Mucosa of descending colon (tissue), 3 donors: ENCODE measurements around the gene AP5M1. TPM values are rescaled to one million over a fixed set of nuclear protein-coding genes. Genes with fewer than 3 reads are reported as not detected.
"Not testable (repeated sequence)": the region's sequence is repeated elsewhere in the genome, so short reads cannot be mapped to it uniquely, and the experiment has no call there.

Source experiments
- ATAC-seq: fragments of 200-7000 bp; cut with Tn5 transposase; one replicate; pipeline ENCODE4 v1.9.1; 2020; ENCODE audit warnings: mild to moderate bottlenecking, moderate library complexity
- DNase-seq, 3 donors: peaks; one replicate each; pipeline ENCODE4 v3.0.0-alpha.2; 2020
- H3K36me3 ChIP-seq: fragments of 200-600 bp; one replicate; pipeline ENCODE4 v1.8.0; 2021; ENCODE audit warnings: low read depth, mild to moderate bottlenecking
- H3K4me1 ChIP-seq: fragments of 200-600 bp; one replicate; pipeline ENCODE4 v1.8.0; 2021; ENCODE audit warnings: low read depth, mild to moderate bottlenecking
- H3K4me3 ChIP-seq: fragments of 200-600 bp; one replicate; pipeline ENCODE4 v1.8.0; 2021; ENCODE audit warnings: mild to moderate bottlenecking
- H3K9me3 ChIP-seq: fragments of 200-600 bp; one replicate; pipeline ENCODE4 v1.8.0; 2021; ENCODE audit warnings: mild to moderate bottlenecking
- intact Hi-C, 2 donors: fragments of 100-400 bp; cut with DNase I in 1 of 2; cut with micrococcal nuclease in 1 of 2; formaldehyde crosslinking; loops; one replicate each; pipeline versions ENCODE4 v1.11.0 to v1.11.1; 2022; cut with DNase I, micrococcal nuclease
- total RNA-seq, 3 donors: library from RNA; stranded (reverse); fragmentation: NEBNext Ultra II Directional in 2 of 3; extraction: Animal tissue kit (Norgen Biotek cat#: 25700) in 2 of 3; gene quantifications; one replicate each; pipeline versions ENCODE4 v1.2.1 to v1.2.4, GENCODE V29; 2021 to 2023
- TF ChIP-seq, protein P1 (sequence below): fragments of 200-600 bp; IDR thresholded peaks from one replicate; pipeline ENCODE4 v1.8.0; 2022; ENCODE audit warnings: antibody characterized with exemption, mild to moderate bottlenecking
- donor health status: DM: no; HTN: no; CAD: no; lungs with moderate emphysema.
- donor health status: DM: no; HTN: no; CAD: no.
- donor health status: DM: no; HTN: yes; CAD: no.

The AP5M1 gene
- total RNA-seq, 3 donors from 2014 or later = 64.3 to 100 (median 81.6) TPM

DNA sequence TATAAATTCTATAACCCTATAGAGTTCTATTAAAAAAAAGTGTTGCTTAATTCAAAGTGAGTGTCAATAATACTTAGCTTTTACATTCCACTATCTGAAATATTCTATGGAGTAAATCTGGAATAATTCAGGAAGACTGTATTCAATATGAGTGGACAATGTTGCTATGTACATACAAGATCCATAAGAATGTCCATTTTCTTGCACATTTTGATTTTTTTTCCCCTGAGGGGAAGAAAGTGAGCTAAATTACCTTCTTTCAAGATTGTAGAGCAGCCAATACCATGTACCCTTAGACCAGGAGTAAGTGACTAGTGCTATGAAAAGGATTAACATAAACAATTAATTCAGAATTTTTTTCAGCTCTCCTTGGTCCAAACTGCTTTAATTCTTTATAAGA, 25.5 kb upstream of the AP5M1 start:
- ATAC-seq (no peak), DNase-seq (no peak)
- H3K4me3 ChIP-seq = no peak overlapping the region
- intact Hi-C loops = no loop called here
- no peaks in the 10 kb centered on the region for H3K4me1 ChIP-seq
- no peaks in the 10 kb centered on the region for H3K9me3 ChIP-seq
- no peaks in the 10 kb centered on the region for H3K36me3 ChIP-seq
- TF ChIP-seq, protein P1, sequence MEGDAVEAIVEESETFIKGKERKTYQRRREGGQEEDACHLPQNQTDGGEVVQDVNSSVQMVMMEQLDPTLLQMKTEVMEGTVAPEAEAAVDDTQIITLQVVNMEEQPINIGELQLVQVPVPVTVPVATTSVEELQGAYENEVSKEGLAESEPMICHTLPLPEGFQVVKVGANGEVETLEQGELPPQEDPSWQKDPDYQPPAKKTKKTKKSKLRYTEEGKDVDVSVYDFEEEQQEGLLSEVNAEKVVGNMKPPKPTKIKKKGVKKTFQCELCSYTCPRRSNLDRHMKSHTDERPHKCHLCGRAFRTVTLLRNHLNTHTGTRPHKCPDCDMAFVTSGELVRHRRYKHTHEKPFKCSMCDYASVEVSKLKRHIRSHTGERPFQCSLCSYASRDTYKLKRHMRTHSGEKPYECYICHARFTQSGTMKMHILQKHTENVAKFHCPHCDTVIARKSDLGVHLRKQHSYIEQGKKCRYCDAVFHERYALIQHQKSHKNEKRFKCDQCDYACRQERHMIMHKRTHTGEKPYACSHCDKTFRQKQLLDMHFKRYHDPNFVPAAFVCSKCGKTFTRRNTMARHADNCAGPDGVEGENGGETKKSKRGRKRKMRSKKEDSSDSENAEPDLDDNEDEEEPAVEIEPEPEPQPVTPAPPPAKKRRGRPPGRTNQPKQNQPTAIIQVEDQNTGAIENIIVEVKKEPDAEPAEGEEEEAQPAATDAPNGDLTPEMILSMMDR = no peak

DNA sequence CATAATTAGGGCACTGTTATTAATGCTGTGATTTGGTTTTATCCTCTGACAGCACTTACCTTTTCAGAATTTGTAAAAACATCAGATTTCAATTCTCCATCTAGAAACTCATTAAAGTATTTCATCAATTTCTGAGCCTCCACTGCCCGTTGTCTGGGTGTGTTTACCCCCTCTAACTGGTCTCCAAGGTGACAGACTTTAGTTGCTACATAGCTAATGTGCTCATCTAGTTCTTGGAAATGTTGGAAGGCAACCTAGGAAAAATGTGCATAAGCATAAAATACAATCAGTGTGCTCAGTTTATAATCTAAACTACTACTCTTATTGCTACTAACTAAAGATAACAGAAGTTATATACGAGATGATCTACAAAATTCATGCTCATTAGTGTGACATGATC, 24.7 kb upstream of the AP5M1 start:
- no peak for DNase-seq
- Histone ChIP-seq H3K9me3 (no peaks in the 10 kb centered on the region), H3K36me3 (no peaks in the 10 kb centered on the region), H3K4me1 (no peaks in the 10 kb centered on the region), H3K4me3 (no peak overlapping the region)
- intact Hi-C loops = no loop called here
- ATAC-seq = no peak
- TF ChIP-seq, protein P1 = no peak

DNA sequence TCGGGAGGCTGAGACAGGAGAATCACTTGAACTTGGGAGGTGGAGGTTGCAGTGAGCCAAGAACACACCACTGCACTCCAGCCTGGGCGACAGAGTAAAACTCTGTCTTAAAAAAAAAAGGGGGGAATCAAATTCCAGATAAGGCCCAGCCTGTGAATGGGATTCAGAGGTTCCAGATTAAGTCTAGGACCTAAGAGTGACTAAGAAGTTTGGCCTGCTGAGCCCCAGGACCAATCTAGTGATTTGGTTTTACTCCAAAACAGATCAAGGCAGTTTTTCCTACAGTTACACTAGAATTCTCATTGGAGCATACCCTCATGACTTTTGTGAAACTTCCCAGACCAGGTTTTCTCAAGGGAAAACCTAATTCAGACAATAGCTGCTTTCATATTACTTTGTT, 22.8 kb upstream of the AP5M1 start:
- TF ChIP-seq, protein P1 = no peak
- Histone ChIP-seq H3K9me3 (no peaks in the 10 kb centered on the region), H3K4me1 (no peaks in the 10 kb centered on the region), H3K36me3 (no peaks in the 10 kb centered on the region), H3K4me3 (no peak overlapping the region)
- ATAC-seq (no peak), DNase-seq (no peak)
- intact Hi-C loops = no loop called here

DNA sequence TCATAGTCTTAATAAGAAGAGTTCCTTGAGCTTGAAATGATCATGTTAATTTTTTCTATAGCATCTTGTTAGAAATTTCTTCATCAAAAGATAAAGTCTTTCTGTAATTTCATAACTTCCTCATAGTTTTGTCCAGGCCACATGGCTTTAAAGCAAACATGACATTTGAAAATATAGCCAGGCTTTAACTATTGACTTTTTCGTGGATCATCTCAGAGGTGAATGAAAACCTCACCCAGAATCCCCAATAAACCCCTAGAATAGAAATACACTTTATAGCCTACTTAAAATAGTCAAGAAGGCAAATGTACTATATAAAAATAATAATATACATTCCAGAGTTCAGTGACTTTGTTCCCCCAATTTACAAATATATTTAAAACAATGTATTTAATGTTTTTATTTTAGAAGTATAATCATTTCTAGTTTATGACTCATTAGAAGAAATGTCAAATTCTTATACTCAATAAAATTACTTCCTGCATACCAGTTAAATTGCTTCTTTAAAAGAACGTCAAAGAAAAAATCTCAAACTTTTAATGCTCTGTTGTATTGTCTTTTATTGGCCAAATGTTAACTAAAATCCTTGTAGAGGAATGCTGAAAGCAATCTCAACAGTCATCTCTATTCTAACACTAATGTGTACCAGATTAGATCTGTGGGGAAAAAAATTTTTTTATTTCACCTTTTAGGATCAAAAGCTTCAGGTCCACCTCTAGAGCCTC, 21.7 kb upstream of the AP5M1 start:
- Histone ChIP-seq H3K36me3 (no peaks in the 10 kb centered on the region), H3K9me3 (no peaks in the 10 kb centered on the region), H3K4me1 (no peaks in the 10 kb centered on the region), H3K4me3 (no peak overlapping the region)
- intact Hi-C loops = no loop called here
- TF ChIP-seq, protein P1 = no peak
- no peak for ATAC-seq
- DNase-seq = no peak

DNA sequence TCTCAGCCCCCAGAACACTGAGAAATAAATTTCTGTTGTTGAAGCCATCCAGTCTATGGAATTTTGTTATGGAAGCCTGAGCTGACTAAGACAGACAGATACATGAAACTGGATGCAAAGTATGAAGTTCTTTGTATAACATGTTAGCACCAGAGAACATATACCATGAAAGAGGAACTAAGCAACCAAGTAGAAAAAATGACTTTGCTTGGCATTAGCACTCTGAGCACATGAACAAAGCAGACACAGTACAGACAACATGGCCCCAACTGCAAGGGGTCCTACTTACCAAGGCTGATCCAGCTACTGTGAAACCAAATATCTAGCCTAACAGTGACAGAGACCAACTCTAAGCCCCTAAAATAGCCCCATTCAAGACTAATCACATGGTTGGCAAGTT, 13.9 kb upstream of the AP5M1 start:
- DNase-seq (no peak), ATAC-seq (no peak)
- Histone ChIP-seq H3K36me3 (no peaks in the 10 kb centered on the region), H3K9me3 (no peaks in the 10 kb centered on the region), H3K4me1 (no peaks in the 10 kb centered on the region), H3K4me3 (no peak overlapping the region)
- TF ChIP-seq, protein P1 = no peak
- intact Hi-C loops = no loop called here

DNA sequence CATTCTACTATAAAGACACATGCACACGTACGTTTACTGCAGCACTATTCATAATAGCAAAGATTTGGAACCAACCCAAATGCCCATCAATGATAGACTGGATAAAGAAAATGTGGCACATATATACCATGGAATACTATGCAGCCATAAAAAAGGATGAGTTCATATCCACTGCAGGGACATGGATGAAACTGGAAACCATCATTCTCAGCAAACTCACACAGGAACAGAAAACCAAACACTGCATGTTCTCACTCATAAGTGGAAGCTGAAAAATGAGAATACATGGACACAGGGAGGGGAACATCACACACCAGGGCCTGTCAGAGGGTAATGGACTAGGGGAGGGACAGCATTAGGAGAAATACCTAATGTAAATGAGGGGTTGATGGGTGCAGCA, 10.6 kb upstream of the AP5M1 start:
- intact Hi-C loops, ATAC-seq: not testable (repeated sequence)

More for the DNA sequence above, 10.6 kb upstream of the AP5M1 start:
- H3K36me3 ChIP-seq, DNase-seq, H3K4me3 ChIP-seq, H3K4me1 ChIP-seq, H3K9me3 ChIP-seq: not testable (repeated sequence)
